ENCODE data around the gene KCNJ16.
A peak's percentile ranks its signal among the peaks of the same experiment; 100 is the strongest.

The KCNJ16 gene

GRCh38 chr17:70070305-70071027, 4.6 kb upstream of the KCNJ16 start:
- no peak for DNase-seq (ENCODE audit: low spot score)

GRCh38 chr17:70071127-70071526, 3.9 kb upstream of the KCNJ16 start:
- no peak for DNase-seq (ENCODE audit: low spot score)

GRCh38 chr17:70071620-70072019, 3.4 kb upstream of the KCNJ16 start:
- DNase-seq (ENCODE audit: low spot score) = no peak

- DNase-seq (ENCODE audit: low spot score) = no peak
Observed at GRCh38 chr17:70072546-70073309, 2.3 kb upstream of the KCNJ16 start.

- DNase-seq (ENCODE audit: low spot score) = no peak
Observed at GRCh38 chr17:70073310-70073709, 1.7 kb upstream of the KCNJ16 start.

GRCh38 chr17:70073799-70074198, 1.2 kb upstream of the KCNJ16 start:
- no peak for DNase-seq (ENCODE audit: low spot score)

GRCh38 chr17:70074236-70074830, 692 bp upstream of the KCNJ16 start:
- DNase-seq (ENCODE audit: low spot score) = no peak

GRCh38 chr17:70076189-70076588, 1.2 kb downstream of the KCNJ16 start:
- DNase-seq (ENCODE audit: low spot score) = no peak

- DNase-seq (ENCODE audit: low spot score) = no peak
Observed at GRCh38 chr17:70076831-70077230, 1.8 kb downstream of the KCNJ16 start.

GRCh38 chr17:70078549-70078948, 3.5 kb downstream of the KCNJ16 start:
- no peak for DNase-seq (ENCODE audit: low spot score)

GRCh38 chr17:70078994-70079531, 4.0 kb downstream of the KCNJ16 start:
- no peak for DNase-seq (ENCODE audit: low spot score)

- DNase-seq (ENCODE audit: low spot score) = peak; percentile 65
Observed at GRCh38 chr17:70080541-70081347, 5.7 kb downstream of the KCNJ16 start.

GRCh38 chr17:70081885-70082284, 6.9 kb downstream of the KCNJ16 start:
- DNase-seq (ENCODE audit: low spot score) = no peak

- peak; percentile 43 for DNase-seq (ENCODE audit: low spot score)
Observed at GRCh38 chr17:70084476-70084875, 9.5 kb downstream of the KCNJ16 start.

GRCh38 chr17:70086516-70086915, 11.5 kb downstream of the KCNJ16 start:
- no peak for DNase-seq (ENCODE audit: low spot score)

- no peak for DNase-seq (ENCODE audit: low spot score)
Observed at GRCh38 chr17:70089513-70090148, 14.6 kb downstream of the KCNJ16 start.

- no peak for DNase-seq (ENCODE audit: low spot score)
Observed at GRCh38 chr17:70091005-70091568, 16.1 kb downstream of the KCNJ16 start.

GRCh38 chr17:70091696-70092095, 16.7 kb downstream of the KCNJ16 start:
- no peak for DNase-seq (ENCODE audit: low spot score)

- DNase-seq (ENCODE audit: low spot score) = no peak
Observed at GRCh38 chr17:70093163-70093562, 18.1 kb downstream of the KCNJ16 start.

GRCh38 chr17:70095455-70095854, 20.4 kb downstream of the KCNJ16 start:
- no peak for DNase-seq (ENCODE audit: low spot score)

- DNase-seq (ENCODE audit: low spot score) = no peak
Observed at GRCh38 chr17:70096861-70097260, 21.8 kb downstream of the KCNJ16 start.

Data from AG20443 (cell line).